SK-MEL-5 (cell line): ENCODE data around the gene SORCS2. TPM values are rescaled to one million over a fixed set of nuclear protein-coding genes. Genes with fewer than 3 reads are reported as not detected.
A peak's percentile ranks its signal among the peaks of the same experiment; 100 is the strongest.

Experiments used
- DNase-seq: peaks from one replicate; pipeline ENCODE4 v3.0.0-alpha.2; 2016; ENCODE audit warnings: low read depth, low spot score
- in situ Hi-C: cut with HindIII; loops from 2 replicates; pipeline ENCODE4 v1.10.0; 2016; ENCODE audit warnings: low sequenced_read_pairs, high pct_unique_total_duplicates, low pct_unique_long_range_greater_than_20kb
- polyA plus RNA-seq, 2 experiments: library from polyadenylated mRNA; depleted of rRNA; stranded (reverse); fragments of >200 nt; gene quantifications; 2 replicates each; pipeline ENCODE4 v1.2.3, GENCODE V29; 2015
- total RNA-seq: library from RNA; depleted of rRNA; stranded (reverse); fragments of >200 nt; shearing (Covaris generic); gene quantifications from 2 replicates; pipeline ENCODE4 v1.2.3, GENCODE V29; 2014; rRNA removed

The SORCS2 gene
- total RNA-seq, result not detected in 2 replicates
- polyA plus RNA-seq (2015; cell fraction: cytosol; rRNA removed), result 0.02 and 0.03 TPM in 2 replicates
- polyA plus RNA-seq (2015; cell fraction: nucleus; rRNA removed), result 0.03 TPM in 1 of 2 replicates, not detected in the other

DNA sequence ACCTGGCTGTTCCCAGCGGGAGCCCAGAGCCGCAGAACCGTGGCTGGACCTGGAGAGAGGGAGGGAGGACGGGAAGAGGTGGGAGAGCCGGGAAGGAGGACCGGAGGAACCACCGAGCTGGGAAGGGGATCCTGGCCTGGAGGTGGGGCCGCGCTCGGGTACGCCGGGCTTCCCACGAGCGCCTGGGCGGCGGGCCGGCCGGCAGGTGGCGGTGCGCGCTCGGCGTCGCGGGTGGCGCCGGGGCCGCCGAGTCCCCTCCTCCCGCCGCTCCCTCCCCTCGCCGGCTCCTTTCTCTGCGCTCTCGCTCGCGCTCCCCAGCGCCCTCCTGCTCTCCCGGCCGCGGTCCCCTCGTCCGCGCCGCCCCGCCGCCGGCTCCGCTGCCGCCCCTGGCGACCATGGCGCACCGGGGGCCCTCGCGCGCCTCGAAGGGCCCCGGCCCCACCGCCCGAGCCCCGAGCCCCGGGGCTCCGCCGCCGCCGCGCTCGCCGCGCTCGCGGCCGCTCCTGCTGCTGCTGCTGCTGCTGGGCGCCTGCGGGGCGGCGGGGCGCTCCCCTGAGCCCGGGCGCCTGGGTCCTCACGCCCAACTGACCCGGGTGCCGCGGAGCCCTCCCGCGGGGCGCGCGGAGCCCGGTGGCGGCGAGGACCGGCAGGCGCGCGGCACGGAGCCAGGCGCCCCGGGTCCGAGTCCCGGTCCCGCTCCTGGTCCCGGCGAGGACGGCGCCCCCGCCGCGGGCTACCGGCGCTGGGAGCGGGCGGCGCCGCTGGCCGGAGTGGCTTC lies at the start of gene SORCS2:
Gene SORCS2, plus strand, starts transcription at position 287 of the 778 bp plus-strand sequence.
- peak; percentile 48 for DNase-seq
- in situ Hi-C loops, result no loop called here

DNA sequence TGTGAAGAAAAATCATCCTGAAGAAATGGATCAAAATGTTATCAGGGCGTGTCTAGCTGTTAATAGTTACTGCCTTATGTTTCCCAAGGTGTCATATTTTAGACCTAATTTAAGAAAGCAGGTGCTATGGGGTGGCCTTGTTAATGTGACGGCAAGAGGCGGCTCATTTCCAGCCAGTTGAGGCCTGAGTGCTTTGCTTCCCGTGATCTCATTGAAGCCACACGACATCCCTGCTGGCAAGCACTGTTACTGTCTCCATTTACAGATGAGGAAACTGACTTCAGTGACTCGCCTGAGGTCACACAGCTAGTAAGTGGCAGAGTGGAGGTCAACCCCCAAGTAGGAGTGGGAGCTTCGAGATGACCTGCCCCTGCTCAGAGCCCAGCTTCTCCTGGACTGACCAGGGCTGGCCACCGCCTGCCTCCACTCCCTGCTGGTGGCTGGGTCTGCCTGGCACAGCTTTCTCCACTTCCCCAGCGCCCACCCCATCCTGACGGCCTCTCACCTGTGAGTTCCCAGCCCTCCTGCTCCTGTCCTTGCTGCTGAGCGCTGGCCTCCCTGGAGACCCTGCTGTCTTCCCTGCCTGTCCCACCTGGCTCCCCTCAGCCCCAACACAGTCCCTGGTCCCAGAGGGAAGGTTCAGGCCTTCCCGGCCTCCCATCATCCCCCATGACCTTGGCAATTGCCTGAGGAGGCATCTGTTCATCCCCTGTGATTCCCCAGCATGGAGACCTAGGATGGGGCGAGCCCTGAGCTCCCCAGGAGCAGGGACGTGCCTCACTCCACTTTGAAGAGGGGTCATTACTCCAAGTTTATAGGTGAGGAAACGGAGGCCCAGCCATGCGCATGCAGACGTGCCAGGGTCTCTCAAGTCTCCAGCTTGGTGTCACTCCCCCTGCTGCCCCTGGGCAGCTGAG lies 47.7 kb upstream of the SORCS2 start:
- in situ Hi-C loops, result no loop called here
- DNase-seq, result no peak

DNA sequence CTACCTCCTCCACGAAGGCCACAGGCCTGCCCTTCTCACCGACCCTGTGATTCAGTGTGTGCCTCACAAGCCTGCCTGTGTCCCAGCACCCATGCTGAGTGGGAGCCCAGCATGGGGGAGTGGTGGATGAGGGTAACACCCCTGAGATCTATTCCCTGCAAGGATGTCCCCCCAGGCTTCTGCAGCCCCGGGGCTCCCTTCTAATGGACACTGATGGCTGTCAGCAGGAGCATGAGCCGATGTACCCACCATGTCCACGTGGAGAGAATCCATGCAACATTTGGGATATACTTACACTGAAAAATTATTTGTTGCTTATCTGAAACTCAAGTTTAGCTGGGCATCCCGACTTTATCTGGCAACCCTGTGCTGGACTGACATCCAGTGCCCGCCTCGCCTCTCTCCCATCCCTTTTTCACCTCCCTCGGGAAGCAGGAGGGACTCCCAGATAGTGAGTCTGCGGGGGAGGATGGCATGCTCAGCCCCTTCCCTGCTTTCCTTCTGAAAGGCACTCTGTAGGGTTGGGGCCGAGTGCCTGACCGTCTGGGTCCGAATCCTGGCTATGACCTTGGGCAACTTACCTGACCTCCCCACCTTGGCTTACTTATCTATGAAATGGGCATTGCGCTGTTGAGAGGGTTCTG lies 46.9 kb upstream of the SORCS2 start:
- DNase-seq, result no peak
- in situ Hi-C loops, result no loop called here

DNA sequence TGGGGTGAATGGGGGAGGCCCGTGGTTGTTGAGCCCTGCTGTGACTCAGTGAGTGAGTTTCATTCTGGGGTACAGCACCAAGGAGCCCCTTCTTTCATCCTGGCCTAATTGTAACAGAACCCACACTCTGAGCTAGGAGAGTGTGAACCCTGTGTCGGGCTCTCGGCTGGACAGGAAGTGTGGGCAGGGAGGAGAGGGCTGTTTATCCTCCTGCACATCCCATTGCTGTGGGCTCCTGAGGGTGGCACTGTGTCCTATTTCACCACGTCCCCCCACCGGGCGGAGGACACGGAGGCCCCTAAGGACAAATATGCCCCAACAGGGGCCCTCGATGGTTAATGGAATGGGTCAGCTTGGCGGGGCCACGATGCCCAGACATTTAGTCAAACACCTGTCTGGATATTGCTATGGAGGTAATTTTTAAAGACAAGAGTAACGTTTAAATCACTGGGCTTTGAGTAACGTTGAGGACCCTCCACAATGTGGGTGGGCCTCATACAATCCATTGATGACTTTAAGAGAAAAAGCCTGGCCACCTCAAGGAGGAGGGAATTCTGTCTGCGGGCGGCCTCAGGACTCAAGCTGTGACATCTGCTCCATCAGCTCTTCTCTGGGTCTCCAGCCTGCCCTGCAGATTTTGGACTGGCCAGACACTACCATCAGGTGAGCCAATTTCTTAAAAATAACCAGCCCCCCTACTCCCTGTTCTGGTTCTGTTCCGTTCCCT lies 46.1 kb upstream of the SORCS2 start:
- in situ Hi-C loops, result no loop called here
- no peak for DNase-seq

DNA sequence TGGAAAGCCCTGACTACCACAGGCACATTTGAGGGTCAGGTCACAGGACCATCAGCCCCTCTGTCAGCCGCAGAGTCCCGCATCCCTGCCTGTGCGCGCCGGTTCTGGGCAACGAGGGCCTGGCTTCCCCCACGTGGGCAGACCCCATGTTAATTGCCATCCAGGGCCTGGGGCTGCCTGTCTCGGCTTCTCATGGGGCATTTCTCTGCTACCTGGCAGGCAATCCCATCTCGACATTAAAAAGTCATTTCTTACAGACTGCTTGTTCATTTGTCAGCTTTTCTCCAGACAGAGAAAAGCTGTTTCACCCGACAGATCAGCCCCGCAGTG lies 45.6 kb upstream of the SORCS2 start:
- in situ Hi-C loops, result no loop called here
- DNase-seq, result no peak

DNA sequence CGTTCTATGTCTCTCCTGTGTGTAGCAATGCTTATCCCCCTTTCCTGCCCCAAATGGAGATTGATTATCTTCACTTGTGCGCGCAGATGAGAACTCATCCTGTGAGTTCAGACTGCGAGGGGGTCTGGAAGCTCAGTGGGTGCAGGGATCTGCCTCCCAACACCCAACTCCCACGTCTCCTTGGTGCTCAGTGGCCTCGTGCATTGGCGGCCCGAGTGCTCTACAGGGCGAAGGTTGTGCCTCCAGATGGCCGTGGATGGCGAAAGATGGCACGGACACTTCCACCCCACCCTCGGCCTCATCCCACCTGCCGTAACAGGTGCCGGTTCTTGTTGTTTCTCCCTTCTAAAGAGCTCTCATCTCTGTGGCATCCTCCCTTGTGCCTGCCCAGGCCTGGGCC lies 45.1 kb upstream of the SORCS2 start:
- DNase-seq, result no peak
- in situ Hi-C loops, result no loop called here

DNA sequence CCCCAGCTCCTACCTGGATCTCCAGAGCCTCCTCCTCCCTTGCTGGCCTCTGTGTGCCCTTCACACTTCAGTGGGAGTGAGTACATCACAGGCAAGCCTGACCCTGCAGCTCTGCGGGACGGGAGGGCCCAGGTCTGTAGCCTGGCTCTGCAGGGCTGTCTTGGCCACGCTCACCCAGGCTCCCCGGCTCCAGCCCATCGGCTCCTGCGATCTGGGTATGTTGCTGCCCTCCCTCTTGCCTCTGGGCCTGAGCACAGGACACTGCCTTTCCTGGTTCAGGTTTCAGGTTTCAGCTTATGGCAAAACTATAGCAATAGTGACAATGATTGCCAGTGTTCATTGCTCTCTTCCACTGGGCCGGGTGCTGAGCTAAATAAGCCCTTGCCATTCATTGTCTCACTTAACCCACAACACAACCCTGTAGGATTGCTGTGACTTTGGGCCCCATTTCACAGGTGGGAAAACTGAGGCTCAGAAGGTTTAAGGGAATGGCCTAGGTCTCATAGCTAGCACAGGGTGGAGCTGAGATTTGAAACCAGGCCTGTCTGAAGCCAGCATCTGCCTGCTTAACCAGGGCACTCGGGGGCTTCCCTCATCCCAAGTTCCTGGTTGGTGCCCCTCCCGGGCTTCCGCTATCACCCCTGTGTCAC lies 44.6 kb upstream of the SORCS2 start:
- in situ Hi-C loops, result no loop called here
- peak; percentile 13 for DNase-seq

DNA sequence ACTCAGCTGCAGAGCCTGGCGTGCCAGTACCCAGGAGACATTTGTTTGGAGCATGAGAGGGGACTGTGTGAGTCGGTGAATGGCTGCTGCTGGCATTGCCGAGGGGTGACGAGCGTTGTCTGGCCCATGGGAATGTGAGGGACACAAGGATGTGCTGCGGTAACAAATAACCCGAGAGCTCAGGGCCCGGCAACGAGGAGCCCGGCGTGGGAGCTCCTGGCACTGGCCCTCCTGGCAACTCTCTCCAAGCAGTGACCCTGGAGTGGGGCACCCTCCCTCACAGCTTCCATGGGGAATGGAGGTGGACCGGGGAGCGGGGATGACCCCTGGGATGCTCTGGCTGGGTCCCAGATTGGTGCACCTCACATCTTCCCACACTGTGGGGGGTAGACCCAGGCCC lies 44.0 kb upstream of the SORCS2 start:
- no peak for DNase-seq
- in situ Hi-C loops, result no loop called here

DNA sequence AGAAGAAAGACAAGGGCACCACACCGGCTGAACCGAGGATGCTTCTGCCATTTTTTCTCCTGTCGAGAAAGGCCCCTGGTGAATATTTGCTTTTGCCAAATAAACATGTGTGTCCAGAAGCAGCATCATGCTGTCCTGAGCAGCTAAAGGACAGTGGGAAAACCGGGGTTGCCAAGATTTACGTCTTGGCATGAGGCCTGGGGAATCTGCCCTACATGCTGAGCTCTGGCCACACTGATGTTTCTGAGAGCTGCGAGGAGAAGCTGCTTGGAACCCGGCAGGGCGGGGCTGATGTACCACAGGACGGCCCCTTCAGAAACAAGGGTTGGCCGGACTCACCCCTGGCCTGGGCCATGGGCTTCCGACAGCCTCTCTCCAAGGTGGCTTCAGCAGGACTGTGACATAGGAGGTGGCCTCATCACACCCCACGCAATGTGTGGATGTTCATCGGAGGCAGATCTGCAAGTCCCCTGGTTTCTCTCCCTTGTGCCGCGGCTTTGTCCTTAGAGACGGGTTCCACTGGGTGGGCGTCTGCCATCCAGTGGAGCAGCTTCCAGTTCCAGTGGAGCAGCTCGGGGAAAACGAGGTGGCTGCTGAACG lies 42.2 kb upstream of the SORCS2 start:
- no peak for DNase-seq
- in situ Hi-C loops, result no loop called here

DNA sequence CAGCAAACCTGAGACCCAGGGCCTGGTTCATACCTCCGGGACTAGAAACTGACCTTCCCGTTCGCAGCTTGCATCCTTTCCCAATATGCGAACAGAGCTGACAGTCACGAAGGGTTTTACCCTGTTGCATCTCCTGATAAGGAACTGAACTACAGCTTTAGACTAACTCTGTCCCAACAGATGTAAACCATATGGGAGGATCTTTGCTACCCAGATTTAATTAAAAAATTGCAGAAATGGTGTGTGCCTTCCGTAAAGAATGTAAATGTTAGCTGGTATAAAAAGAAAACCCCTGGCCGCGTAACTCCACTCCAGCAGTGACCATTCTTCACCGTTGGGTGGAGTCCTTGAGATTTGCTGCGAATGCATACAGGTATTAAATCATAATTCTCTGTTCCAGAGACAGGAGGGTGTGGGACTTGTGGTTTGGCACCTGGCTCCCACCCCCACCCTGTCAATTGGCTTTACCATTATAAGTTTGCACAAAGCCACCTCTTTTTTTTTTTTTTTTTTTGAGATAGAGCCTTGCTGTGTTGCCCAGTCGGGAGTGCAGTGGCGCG lies 40.6 kb upstream of the SORCS2 start:
- peak; percentile 48 for DNase-seq
- in situ Hi-C loops, result no loop called here

DNA sequence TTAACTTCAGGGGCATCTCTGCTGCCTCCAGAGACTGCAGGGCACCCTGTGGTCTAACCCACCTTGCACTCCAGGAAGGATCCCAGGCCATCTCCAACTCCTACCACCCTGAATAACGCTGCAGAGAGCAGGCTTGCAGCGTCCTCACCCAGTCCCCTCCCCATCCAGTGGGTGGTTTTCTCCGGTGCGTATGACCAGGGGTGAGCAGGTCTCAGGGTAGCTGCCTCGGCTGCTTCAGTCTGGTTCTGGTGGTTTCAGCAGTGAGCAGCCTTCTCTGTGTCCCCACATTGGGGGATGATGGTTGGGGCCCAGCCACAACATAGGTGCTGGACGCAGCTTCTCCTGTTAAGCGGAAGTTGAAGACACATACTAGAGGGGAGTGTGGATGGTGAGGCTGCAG lies 38.6 kb upstream of the SORCS2 start:
- in situ Hi-C loops, result no loop called here

DNA sequence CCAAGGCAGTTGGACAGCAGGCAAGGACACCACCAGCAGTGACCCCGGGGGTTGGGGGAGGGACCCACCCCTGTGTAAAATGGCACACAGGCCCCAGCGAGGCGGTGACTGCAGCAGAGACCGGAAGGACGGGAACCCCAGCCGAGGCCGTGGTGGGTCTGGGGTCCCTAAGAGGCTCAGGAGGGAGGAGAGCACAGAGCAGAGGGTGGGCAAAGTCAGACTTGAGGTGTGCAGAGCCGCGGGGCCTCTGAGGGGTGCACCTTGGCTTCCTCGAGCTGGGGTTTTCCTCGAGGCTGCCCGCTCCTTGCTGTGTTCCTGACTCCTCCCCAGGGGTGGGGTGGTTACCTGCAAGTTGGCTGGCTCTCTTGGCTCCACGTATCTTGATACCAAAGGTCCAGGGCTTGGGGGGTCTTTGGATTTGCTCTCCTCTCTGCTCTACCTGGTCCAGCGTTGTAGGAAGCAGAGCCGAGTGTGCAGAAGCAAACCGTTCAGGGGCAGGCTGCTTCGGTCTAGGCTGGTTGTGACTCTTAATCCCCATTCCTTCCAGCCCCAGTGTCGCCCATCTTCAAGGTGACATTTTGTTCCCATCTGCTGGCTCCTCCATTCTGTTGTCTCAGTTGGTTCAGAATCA lies 37.9 kb upstream of the SORCS2 start:
- DNase-seq, result no peak
- in situ Hi-C loops, result no loop called here

More for the DNA sequence above, 38.6 kb upstream of the SORCS2 start:
- DNase-seq, result no peak

DNA sequence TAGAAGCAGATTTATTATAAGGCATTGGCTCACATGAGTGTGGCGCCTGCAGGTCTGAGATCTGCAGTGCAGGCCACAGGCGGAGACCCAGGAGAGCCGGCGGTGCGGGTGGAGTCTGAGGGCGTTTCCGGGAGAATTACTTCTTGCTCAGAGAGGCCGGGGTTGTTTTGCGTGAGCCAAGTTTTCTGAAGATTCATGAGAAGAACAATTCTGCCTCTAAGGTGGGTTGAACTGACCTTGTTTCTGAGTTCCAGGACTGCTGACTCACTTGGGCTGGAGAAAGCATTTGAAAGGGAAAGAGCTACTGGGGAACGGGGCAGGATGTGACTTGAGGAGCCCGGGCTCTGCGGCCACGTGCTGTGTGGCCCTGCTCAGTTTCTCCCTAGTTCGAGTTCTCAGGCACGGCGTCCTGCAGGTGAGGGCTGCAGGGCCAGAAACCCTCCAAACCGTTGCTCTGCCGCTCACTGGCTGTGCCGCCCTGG lies 36.7 kb upstream of the SORCS2 start:
- in situ Hi-C loops, result no loop called here
- no peak for DNase-seq

DNA sequence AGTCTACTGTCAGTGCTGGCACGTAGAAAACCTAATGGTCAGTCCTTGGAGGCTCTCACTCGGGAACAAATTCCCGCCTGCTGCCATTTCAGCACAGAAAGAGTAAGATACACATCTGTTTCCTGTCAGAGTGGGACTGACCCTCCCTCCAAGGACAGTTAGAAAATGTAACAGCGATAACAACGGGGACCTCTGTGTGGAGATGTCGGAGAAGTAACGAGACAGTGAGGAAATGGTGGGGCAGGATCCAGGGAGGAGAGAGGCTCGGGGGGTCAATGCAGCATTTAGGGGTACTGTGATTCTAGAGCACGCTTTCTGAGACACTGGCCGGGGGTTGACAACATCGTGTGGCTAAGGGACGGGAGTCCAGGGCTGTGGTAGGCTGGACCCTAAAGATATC lies 36.0 kb upstream of the SORCS2 start:
- DNase-seq, result no peak
- in situ Hi-C loops, result no loop called here

DNA sequence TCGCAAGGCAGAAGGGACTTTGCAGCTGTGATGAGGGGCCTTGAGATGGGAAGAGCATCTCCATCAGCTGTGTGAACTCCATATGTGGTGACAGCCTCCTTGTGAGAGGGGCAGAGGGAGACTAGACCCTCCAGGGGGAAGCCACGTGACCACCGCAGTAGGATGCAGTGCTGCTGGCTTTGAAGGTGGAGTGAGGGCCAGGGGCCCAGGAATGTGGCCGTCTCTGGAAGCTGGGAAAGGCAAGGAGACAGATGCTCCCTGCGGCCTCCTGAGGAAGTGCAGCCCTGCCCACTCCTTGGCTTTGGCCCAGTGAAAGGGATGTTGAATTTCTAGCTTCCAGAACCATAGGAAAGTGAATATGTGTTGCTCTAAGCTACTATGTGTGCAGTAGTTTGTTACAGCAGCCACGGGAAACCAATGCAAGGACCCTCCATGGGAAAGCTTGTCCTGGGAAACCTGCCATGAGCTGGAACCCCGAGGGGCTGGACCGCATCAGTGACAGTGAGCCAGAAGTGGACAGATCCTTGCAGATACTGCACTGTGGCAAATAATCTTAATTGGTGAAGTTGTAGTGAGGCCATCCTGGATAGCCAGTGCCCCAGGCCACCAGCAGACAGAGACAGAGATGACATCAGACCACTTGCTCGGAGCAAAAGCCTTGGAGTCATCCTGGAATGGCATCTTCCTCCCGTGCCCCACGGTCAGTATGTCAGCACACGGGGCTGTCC lies 35.4 kb upstream of the SORCS2 start:
- in situ Hi-C loops, result no loop called here
- peak; percentile 46 for DNase-seq
